Mammary epithelial cell (primary cell): ENCODE measurements around the gene ZMIZ1.

Experiments
- CTCF ChIP-seq, 2 donors: IDR thresholded peaks in 1 of 2; conservative IDR thresholded peaks in 1 of 2; 2 replicates each; pipeline ENCODE4 v1.5.1; 2011 to 2012; ENCODE audit warnings: inconsistent platforms in 2 of 2, low read length in 2 of 2, mild to moderate bottlenecking in 2 of 2, control low read depth in 1 of 2, low read depth in 1 of 2; ENCODE audit not compliant: insufficient read depth in 1 of 2; ENCODE audit errors: extremely low read depth in 1 of 2
- EZH2 ChIP-seq: IDR thresholded peaks from 2 replicates; pipeline ENCODE4 v1.6.1; 2012; ENCODE audit warnings: low read length, inconsistent platforms, borderline replicate concordance

- TF ChIP-seq CTCF (conservative IDR thresholded peaks at IDR 0.05 in 1 of 2, IDR thresholded peaks at IDR 0.05 in 1 of 2; ENCODE audit: extremely low read depth in 1 of 2, insufficient read depth in 1 of 2, low read depth in 1 of 2, low read length in 2 of 2) (no peak), EZH2 (no peak)
Measured at GRCh38 chr10:79113827-79114226, 45.1 kb downstream of the ZMIZ1 start.
